GM18858 (cell line): ENCODE data around the gene FLCN.

Experiments
- ATAC-seq: cut with Tn5 transposase; IDR thresholded peaks from one replicate; pipeline ENCODE4 v1.9.1; 2021; ENCODE audit not compliant: unreplicated experiment

Gene FLCN

DNA sequence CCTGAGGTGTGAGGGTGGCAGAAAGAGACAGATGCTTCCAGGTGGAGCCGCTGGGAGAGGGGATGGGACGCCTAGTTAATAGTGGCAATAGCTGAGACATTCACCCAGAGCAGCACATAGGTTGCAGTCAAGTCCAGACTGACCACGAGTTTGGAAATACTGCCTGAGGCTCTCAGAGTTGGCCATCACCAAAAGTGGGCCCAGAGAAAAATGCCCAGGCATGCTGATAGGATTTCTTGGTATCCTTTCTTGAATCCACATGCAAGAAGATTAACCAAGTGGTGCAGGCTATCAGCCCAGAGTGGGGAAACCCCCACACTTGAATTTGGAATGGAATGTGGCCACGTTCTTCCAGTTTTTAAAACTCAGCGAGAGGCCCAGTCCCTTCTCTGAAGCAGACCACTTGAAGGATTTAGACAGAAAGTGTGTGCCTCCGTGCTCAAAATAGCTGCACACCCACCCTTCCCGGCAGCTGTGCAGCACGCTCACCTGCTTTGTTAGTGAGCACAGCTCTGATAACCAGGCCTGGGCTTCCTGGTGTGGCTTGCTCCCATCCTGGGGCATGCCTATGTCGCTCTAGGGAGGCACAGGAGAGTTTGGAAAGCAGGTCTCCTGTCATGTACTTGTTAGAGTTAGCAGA lies 66.5 kb downstream of the FLCN start:
- ATAC-seq, result no peak

DNA sequence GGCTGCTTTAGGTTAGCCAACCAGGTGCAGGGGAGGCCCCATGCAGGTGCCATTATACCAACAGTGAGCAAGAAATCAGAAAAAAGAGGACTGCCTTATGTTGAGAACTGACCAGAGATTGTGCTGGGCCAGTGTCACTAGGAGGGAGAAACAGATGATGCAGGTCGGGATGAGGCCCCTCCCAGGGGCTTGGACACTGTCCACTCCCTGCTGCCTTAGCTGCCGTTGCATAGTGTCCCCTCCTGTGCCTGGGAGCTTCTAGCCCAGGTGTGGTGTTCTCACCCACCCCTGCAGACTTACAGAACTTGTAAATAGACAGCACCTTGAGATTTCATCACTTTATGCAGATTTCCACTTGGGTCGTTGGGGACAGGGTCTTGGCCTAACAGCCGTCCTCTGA lies 67.6 kb downstream of the FLCN start:
- ATAC-seq, result no peak

DNA sequence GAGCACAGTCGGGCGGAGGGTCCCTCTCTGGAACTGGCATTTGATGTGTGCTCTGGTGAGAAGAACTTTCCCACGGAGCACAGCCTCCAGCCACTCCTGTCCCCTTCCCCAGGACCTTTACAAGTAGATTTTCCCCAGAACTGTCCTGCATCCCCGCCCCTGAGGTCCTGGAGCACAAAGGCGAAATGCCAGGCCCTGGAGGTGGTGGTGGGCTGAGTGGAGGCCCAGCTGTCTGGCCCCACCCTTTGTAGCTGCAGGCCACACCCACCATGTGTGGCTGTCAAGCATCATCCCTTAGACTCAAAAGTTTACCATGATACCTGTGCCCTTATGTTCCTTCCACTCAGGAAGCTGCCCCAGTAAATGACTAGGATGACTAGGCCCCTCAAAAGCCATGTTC lies 68.6 kb downstream of the FLCN start:
- ATAC-seq, result no peak

DNA sequence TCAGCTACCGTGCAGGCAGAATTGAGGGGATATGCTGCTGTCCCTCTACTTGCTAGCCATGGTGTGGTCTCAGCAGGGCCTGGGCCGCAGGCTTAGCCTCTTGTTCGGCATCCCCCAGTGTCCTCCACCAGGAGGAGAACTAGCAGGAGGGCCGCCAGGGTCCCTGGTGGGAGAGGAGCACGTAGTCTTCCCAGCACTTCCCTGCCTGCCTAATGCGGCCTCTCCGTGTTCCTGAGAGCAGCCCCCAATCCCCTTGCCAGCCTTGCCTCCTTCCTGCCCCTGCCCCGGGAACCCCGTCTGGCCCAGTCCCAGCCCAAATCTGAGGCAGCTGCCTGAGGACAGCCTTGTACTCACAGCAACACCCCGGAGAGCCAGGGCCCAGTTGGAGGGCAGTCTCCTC lies 69.0 kb downstream of the FLCN start:
- no peak for ATAC-seq

- ATAC-seq, result no peak
These were observed 69.6 kb downstream of the FLCN start for GRCh38 chr17:17167356-17167755.

DNA sequence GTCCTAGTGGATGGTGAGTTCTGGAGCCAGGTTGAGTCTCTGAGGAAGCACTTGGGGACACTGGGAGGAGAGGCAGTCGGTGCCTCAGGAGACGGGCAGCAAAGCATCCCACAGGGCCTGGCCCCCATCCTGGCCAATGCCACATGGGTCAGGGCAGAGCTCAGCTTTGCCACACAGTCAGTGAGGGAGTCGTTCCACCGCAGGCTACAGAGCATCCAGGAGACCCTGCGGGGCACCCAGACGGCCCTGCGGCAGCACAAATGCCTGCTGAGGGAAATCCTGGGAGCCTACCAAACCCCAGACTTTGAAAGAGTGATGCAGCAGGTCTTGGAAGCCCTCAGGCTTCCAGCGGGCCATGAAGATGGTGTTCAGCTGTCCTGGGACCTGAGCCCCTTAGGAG lies 70.5 kb downstream of the FLCN start:
- no peak for ATAC-seq

DNA sequence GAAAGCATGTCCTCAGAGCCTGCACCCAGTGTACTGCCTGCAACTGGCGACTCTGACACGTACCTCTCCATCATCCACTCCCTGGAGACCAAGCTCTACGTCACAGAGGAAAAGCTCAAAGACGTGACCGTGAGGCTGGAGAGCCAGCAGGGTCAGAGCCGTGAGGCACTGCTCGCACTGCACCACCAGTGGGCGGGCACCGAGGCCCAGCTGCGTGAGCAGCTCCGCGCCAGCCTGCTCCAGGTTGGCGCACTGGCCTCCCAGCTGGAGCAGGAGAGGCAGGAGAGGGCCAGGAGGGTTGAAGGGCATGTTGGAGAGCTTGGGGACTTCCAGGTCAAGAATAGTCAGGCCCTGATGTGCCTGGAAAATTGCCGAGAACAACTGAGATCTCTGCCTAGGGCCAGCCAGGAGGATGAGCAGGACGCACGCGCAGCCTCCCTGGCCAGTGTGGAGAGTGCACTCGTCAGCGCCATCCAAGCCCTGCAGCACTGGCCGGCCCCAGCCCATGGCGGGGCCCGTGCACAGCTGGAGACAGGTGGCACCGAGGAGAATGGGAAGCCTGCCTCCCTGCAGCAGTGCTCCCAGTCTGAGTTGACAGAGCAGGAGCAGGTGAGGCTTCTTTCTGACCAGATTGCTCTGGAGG lies 71.2 kb downstream of the FLCN start:
- no peak for ATAC-seq

- no peak for ATAC-seq
These were observed 72.3 kb downstream of the FLCN start for GRCh38 chr17:17164676-17165075.

DNA sequence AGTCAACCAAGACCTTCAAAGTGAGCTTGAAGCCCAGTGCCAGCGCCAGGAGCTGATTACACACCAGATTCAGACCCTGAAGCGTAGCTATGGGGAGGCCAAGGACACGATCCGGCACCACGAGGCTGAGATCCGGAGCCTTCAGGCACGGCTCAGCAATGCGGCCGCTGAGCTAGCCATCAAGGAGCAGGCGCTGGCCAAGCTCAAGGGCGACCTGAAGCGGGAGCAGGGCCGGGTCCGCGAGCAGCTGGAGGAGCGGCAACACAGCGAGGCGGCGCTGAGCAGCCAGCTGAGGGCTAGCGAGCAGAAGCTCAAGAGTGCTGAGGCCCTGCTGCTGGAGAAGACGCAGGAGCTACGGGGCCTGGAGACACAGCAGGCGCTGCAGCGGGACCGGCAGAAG lies 72.8 kb downstream of the FLCN start:
- no peak for ATAC-seq
